GM21526 (cell line): ENCODE measurements around the gene TACSTD2.
"Not testable (repeated sequence)": the region's sequence is repeated elsewhere in the genome, so short reads cannot be mapped to it uniquely, and the experiment has no call there.

ENCODE experiments used
- ATAC-seq: cut with Tn5 transposase; IDR thresholded peaks from one replicate; pipeline ENCODE4 v1.9.1; 2021; ENCODE audit warnings: moderate library complexity; ENCODE audit not compliant: unreplicated experiment, low FRiP score

The TACSTD2 gene

DNA sequence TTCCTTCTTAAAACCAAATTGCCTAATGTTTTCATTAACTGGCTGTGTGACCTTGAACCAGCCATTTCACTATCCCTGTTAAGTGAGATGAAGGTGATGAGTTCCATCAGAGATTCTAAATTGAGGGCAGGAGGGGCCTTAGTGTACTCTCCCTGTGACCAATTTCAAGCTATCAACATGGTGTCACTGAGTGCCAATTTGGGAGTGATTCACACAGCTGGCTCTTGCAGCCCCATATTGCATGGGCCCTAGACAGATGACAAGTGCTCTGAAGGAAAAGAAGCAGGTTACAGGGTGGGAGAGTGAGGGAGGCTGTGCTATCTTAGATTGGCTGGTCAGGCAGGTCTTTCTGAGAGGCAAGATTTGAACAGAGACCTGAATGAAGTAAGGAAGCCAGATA, 13.0 kb upstream of the TACSTD2 start:
- ATAC-seq = no peak

DNA sequence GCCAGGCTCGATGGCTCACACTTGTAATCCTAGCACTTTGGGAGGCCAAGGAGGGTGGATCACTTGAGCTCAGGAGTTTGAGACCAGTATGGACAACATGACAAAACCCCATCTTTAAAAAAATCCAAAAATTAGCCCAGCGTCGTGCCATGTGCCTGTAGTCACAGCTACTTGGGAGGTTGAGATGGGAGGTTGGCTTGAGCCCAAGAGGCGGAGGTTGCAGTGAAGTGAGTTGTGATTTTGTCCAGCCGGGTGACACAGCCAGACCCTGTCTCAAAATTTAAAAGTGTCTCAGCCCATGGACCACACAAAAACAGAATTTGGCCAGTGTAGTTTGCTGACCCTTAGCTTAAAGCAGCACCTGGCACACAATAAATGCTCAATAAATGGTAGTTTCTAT, 11.3 kb upstream of the TACSTD2 start:
- no peak for ATAC-seq

DNA sequence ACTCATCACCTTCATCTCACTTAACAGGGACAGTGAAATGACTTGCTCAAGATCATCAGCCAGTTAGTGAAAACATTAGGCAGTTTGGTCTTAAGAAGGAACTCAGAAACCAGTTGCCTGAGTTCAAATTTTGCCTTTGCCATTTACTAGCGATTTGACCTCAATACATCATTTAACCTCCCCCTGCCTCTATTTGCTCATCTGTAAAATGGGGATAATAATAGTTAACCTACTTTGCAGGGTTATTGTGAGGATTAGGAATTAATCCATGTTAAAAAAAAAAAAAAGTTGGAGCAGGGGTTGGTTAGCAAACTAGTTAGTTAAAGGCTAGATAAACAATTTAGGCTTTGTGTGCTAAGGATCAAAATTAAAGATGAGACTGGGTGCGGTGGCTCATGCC, 10.6 kb upstream of the TACSTD2 start:
- no peak for ATAC-seq

DNA sequence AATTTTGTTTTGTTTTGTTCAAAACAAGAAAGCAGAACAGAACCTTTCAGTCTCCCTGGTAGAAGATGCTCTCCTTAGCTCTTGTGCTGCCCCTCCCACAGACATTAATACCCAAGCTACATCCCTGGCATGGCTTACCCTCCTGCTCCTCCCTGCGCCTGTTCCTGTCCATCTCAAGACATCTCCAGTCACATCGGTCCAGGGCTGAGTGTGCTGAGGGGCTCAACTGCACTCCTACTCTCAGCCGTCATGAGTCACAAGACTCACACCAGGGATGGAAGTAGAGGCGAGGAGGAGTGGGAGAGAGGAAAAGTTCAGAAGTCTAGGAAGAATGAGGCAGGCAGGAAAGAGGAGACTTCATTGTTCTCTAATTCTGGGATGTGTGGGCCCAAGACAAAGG, 9.2 kb upstream of the TACSTD2 start:
- no peak for ATAC-seq

DNA sequence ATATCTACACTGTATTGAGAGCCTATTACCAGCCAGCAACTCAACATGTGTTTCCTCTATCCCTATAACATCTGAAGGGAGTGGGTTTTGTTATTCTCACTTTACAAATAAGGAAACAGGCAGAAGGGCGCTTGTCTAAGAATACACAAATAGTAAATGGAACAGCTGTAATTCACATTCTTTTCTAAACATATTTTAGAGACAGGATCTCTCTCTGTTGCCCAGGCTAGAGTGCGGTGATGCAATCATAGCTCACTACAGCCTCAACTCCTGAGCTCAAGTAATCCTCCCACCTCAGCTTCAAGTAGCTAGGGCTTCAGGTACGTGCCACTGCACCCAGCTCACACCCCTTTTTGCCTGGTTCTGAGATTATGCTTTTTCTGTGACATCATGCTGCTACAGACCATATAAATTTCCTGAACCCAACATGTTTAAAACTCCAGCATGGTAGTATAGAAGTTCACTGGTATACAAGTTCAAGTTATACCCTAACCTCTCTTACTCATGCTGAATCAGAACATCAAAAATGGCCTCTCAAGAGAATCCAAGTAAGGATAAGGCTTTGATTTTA, 8.6 kb upstream of the TACSTD2 start:
- ATAC-seq = no peak

DNA sequence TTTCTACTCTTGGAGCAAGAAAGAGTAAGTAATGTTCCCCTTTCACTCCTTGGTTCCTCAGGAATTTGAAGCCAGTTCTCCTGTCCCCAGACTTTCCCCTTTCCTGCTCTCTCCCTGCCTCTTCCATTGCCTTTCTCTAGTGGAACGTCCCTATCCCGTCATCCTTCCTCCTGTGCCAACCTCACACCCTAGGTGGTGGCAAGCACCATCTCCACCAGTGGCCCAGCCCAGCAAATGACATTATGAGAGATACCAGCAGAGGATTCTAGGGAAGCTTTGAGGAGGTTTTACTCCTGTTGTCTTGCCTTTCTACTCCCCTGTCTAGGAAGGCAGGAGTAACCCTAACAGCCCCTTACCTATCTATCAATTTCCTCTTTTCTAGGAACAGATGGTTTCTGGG, 8.1 kb upstream of the TACSTD2 start:
- ATAC-seq = no peak

DNA sequence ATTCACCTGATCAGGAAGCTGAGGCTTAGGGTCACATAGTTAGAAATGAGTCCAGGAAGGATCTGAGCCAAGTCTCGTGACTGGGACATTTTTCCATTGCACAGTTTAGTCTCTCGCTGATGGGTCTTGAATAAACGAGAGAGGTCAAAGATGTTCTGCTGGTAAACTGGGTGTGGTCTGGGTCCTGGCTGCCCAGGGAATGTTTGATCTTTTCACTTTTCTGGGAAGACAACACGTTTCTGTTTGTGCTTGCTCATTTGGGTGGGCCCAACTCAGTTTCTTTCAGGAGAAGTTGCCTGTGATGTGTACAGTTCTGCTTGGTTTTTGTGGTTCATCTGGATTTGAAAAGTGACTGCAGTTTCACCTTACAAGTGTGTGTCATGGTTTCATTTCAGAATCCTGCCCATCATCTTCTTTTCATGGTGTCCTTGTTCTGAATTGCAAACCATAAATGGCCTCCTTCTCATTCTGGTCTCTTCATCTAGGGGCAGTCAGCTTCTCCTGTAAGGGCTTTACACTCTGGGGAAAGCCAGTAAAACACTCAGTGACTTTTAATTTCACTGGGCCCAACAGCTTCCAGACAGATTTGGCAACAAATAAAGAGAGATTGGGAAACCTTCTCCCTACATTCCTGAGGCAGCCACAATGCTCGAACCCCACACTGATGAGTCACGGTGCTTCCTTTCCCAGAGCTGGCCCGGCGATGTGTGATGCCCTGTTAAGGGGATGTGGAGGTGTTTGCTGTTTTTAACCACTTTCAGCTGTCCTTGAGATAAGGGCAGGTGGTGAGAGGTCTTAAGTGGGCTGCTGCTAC, 7.2 kb upstream of the TACSTD2 start:
- no peak for ATAC-seq

DNA sequence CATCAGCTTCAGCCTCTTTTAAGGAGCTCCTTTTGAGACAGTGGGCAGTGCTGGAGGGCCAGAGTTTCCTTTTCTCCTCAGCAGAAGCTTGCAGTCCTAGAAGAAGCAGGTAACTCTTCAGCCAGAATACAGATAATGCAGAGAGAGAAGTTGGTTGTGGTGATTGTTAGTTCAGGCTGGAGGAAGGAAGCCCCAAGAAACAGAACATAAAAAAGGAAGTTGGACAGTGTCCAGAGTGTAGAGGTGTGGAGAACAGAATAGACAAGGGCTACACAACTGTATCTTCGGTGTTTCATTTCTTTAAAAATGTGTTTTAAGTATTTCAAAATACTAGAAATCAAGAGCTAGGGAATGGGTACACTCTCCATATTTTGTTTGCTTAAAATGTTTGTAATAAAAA, 6.4 kb upstream of the TACSTD2 start:
- ATAC-seq = no peak

DNA sequence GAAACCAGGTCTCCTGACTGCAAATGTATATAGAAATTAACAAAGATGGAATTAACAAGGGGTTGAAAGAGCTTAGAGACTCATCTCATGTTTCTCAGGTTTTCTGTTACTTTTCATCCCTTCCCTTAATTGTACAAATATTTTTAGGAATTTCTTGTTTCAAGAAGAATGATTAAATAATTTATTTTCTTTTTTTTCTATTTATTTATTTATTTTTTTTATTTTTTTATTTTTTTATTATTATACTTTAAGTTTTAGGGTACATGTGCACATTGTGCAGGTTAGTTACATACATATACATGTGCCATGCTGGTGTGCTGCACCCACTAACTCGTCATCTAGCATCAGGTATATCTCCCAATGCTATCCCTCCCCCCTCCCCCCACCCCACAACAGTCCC, 5.1 kb upstream of the TACSTD2 start:
- not testable (repeated sequence) for ATAC-seq

DNA sequence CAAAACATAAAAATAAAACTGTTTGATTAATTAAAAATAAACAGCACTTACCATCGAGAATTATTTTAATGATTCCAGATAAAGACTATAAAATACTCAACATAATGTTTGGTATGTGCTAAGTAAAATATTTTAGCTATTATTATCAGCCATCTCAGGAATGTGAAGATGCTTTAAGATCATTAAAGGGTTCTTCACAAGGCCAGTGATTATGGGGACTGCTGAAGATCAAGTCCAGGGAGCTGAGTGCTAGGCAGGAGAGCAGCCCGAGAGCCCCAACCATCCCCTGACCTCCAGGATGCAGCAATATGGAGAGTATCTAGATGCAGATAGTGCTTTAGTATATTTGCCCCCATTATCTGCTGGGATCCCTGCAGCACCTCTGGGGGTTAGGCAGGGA, 4.6 kb upstream of the TACSTD2 start:
- ATAC-seq = no peak

DNA sequence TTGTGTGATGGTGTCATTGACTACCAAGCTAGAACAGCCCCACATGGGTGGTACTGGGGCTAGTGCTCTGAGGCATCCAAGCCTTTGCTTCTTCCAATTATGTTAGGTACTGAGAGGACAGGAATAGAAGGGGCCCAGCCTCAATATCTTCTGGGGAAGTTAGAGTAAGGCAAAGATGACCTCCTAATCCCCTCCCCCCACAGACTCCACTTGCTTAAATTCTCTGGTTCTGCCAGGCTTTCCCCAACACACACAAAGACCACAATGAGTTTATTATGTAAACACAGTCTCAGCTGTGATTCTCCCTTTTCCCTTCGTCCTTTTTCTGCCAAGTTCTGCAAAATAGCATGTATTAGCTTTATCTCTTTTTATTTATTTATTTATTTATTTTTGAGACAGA, 3.1 kb upstream of the TACSTD2 start:
- ATAC-seq = no peak

DNA sequence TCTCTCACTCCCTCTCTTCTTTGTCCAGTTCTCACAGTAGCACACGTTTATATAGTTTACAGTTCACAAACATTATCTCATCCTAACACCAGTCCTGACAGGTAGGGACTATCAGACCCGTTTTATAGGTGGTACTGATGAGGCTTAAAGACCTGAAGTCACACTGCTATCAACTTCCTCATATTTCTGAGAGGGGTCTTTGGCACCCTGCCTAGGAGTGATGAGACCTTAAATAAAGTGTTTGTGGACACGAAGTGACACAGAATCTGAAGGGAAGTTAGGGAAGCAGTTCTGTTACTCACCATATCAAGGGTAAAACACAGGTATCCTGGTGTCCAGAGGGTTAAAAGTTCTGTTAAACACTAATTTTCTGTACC, 590 bp upstream of the TACSTD2 start:
- no peak for ATAC-seq

DNA sequence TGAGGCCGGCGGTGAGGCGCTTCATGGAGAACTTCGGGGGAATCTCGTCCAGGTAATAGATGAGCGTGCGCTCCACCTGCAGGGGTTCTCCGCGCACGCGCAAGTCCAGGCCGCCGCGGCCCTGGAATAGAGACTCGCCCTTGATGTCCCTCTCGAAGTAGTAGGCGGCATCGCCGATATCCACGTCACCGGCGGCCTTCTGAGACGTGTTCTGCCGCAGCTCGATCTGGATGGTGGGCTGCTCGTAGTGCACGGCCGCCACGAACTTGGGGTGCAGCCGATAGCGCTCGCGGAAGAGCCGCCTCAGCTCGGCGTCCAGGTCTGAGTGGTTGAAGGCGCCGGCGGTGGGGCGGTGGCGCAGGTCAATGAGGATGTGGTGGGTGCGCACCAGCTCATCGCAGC, 726 bp downstream of the TACSTD2 start:
- no peak for ATAC-seq

DNA sequence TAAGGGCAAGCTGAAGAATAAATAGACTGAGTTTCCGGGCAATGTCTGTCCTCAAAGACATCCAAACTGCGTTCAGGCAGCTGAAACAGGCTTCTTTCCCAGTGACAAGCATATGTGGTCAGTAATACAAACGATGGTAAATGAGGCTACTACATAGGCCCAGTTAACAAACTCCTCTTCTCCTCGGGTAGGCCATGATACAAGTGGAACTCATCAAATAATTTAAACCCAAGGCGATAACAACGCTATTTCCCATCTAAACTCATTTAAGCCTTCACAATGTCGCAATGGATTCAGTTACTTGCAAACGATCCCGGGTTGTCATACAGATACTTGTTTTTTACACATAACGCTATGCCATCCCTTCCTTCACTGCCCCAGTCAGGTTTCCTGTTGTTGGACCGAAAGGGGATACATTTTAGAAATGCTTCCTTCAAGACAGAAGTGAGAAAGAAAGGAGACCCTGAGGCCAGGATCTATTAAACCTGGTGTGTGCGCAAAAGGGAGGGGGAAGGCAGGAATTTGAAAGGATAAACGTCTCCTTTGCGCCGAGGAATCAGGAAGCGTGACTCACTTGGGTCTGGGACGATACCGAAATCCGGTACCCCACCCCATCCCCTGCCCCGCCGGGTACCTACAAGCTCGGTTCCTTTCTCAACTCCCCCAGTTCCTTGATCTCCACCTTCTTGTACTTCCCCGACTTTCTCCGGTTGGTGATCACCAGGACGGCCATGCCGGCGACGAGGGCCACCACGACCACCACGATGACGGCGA, 1.3 kb downstream of the TACSTD2 start:
- ATAC-seq = no peak

DNA sequence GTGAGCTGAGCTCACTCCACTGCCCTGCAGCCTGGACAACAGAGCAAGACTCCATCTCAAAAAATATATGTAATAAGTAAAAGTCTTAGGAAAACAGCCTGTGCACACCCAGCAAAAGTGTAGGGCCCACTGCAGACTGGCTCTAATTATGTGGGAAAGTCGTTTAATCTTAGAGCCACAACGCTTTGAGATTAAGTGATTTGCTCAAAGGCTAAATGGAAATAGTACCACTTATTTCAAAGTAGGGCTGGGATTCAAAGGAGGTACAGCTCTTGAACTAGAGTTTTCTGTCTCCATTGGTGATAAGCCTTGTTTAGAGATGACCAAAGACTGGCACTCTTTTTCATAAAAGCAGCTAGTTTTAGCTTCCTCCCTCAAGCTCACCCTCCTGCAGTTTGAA, 2.2 kb downstream of the TACSTD2 start:
- no peak for ATAC-seq

DNA sequence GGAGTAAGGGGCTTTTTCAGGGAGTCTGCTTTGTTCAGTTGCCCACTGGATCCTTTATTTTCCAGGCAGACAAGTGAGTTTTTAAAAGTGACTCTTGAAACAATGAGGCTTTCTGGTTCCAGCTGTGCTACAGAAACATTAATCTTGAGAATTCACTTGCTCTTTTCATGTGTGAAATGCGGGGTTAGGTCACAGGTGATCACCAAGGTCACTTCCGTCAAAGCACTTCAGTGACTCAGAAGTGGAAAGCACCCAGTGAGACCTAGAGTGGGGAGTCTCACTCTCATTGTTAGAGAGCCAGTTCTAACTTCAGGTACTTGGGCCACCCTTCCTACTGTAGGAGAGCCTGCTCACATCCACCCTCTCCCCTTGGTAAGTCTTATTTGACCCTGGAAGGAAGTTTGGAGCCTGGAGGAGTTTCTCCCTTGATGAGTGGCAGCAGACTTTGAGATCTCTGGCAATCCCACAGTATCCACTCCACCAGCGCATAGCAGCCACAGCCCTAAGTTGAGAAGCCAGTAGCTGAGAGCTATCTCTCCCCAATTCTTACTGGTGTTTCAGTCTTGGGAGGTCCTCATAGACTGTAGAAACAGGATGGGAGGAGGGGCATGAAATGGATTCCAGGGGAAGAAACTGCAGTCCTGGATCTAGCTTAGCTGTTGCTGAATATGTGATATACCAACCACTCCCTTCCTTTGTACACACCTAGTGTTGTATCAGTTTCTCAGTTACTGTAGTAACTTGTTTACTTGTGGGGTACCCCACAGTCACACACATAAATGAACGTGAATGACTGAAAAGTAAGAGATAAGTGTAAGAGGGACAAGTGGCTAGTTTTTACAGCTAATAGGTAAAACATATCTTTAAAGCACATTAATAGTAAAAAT, 3.1 kb downstream of the TACSTD2 start:
- peak; percentile 98 for ATAC-seq

DNA sequence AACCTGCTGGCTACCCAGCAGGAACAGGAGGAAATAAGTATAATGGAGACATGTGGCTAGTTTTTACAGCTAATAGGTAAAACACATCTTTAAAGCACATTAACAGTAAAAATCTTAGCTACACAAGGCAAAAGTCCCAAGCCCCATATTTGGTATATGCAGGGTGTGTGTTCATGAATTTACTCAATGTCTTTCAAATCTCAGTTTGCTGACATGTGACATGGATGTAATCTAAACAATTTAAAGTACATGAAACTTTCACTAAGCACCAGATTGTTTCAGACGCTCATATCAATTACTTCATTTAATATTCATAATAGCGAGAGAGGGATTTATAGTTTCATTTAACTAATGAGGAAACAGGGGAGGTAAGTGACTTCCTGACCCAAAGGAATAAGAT, 3.9 kb downstream of the TACSTD2 start:
- no peak for ATAC-seq

DNA sequence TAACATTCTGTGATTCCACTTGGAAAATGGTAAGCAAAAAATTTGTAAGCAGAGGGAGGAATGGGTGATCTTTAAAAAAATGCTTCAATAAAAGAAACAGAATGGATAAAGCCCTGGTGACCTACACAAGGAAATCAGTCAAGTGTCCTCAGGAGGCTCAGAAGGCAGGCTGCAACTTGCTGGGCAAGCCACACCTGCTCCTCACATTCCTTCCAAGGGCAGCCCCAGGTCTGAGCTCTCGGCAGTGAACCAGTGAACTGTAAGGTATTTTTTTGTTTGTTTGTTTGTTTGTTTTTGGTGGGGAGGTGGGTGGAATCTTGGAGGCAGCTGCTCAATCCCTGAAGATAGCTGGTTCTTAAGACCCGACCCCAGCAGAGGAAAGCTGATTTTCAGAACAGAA, 4.4 kb downstream of the TACSTD2 start:
- ATAC-seq = no peak

DNA sequence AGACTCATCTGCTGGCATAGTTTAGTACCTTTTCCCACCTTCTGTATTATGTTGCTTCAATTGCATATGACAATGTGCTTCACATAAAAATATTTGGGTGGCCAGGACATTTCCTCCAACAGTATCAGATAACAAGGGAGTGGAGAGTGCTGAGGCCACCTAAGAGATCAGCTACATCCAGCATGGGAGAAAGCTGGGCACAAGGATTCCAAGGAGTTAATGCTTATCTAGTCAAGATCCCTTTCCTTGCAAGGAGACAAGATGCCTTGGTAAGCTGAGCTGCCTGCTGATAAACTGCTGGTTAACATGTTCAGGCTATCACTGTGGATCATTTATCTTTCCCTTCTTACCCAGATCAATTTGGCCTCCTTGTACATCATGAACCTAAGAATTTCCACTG, 5.4 kb downstream of the TACSTD2 start:
- no peak for ATAC-seq

DNA sequence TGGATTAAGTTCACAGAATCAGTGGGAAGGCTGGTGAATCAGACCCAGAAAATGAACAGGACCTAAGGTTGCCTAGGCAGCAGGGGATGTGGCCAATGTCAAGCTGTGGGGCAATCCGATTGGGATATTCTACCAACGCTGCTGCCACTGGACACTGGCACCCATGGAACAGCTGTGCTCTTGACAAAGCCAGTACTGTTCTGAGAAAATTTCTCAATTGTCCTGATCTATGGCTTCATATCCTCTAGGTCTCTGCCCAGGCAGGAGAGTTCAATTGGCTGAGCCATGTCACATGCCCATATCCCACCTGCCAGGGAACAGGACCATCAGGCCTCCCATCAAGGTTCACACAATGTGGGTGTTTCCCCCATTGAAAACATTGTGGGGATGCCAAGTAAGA, 6.2 kb downstream of the TACSTD2 start:
- ATAC-seq = no peak

DNA sequence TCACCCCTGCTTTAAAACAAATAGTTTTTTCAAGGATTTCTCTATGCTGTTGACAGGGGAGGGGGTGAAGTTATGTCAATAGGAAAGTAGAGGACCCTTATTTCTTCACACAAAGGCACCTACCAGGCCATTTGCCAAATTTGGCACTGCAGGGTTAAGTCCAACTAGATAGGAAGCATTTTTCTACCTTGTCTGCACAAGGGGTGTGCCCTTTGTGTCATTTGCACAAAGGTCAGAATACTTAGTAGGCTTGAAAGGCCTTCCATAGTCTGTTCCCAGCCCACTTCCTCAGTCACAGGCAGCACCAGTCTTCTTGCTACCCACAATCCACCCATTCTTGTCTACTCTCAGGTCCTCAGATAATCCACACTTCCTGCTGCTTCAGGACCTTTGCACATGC, 7.0 kb downstream of the TACSTD2 start:
- ATAC-seq = no peak
